Glutamatergic neuron (in vitro differentiated cells): ENCODE measurements around the gene SLC38A4. TPM values are rescaled to one million over a fixed set of nuclear protein-coding genes. Genes with fewer than 3 reads are reported as not detected.

Source experiments
- DNase-seq: peaks from one replicate; pipeline ENCODE4 v3.0.0; 2022
- H3K27ac Mint-ChIP-seq: one replicate; pipeline ENCODE4 v1.8.0; 2020; ENCODE audit warnings: mild to moderate bottlenecking, mixed read lengths, inconsistent platforms; ENCODE audit not compliant: unreplicated experiment
- H3K27me3 Mint-ChIP-seq: one replicate; pipeline ENCODE4 v1.8.0; 2020; ENCODE audit warnings: mild to moderate bottlenecking, moderate library complexity, mixed read lengths, inconsistent platforms; ENCODE audit not compliant: unreplicated experiment
- H3K36me3 Mint-ChIP-seq: one replicate; pipeline ENCODE4 v1.8.0; 2020; ENCODE audit warnings: mild to moderate bottlenecking, mixed read lengths, inconsistent platforms; ENCODE audit not compliant: unreplicated experiment
- H3K4me1 Mint-ChIP-seq: one replicate; pipeline ENCODE4 v1.8.0; 2020; ENCODE audit warnings: mild to moderate bottlenecking, low read depth, mixed read lengths, inconsistent platforms; ENCODE audit not compliant: unreplicated experiment
- H3K4me3 Mint-ChIP-seq: one replicate; pipeline ENCODE4 v1.8.0; 2020; ENCODE audit warnings: mild to moderate bottlenecking, mixed read lengths, inconsistent platforms; ENCODE audit not compliant: unreplicated experiment
- H3K9me3 Mint-ChIP-seq: one replicate; pipeline ENCODE4 v1.8.0; 2020; ENCODE audit warnings: mild to moderate bottlenecking, moderate library complexity, mixed read lengths, inconsistent platforms; ENCODE audit not compliant: unreplicated experiment
- CTCF ChIP-seq: fragments of 200-600 bp; sonication (generic); IDR thresholded peaks from one replicate; pipeline ENCODE4 v1.5.0; 2021; ENCODE audit not compliant: partially characterized antibody, unreplicated experiment
- total RNA-seq: library from RNA; stranded (reverse); fragmentation: NEBNext Ultra II Directional; extraction: Animal tissue kit (Norgen Biotek cat#: 25700); gene quantifications from one replicate; pipeline ENCODE4 v1.2.1, GENCODE V29; 2021; ENCODE audit not compliant: unreplicated experiment

Gene SLC38A4
- total RNA-seq, 1 donor from 2014 or later = 0.98 TPM

GRCh38 chr12:46788072-46788887 is 37.5 kb downstream of the SLC38A4 start:
- Mint-ChIP-seq H3K27me3 (no peaks in the 10 kb centered on the region), H3K4me3 (no peak overlapping the region), H3K4me1 (peaks cover 3% of the 10 kb centered on the region), H3K36me3 (no peaks in the 10 kb centered on the region), H3K27ac (no peak overlapping the region), H3K9me3 (peaks cover 3% of the 10 kb centered on the region)
- no peak for TF ChIP-seq CTCF
- no peak for DNase-seq

- H3K27ac Mint-ChIP-seq = no peak overlapping the region
- DNase-seq = no peak
- no peak for TF ChIP-seq CTCF
- H3K27me3 Mint-ChIP-seq = no peaks in the 10 kb centered on the region
- peaks cover 3% of the 10 kb centered on the region for H3K9me3 Mint-ChIP-seq
- H3K36me3 Mint-ChIP-seq = no peaks in the 10 kb centered on the region
- H3K4me1 Mint-ChIP-seq = peaks cover 3% of the 10 kb centered on the region
- no peak overlapping the region for H3K4me3 Mint-ChIP-seq
These were observed 38.2 kb downstream of the SLC38A4 start for GRCh38 chr12:46787496-46788055.

- no peak overlapping the region for H3K27ac Mint-ChIP-seq
- peaks cover 3% of the 10 kb centered on the region for H3K9me3 Mint-ChIP-seq
- no peak for DNase-seq
- peaks cover 3% of the 10 kb centered on the region for H3K4me1 Mint-ChIP-seq
- no peaks in the 10 kb centered on the region for H3K36me3 Mint-ChIP-seq
- TF ChIP-seq CTCF = no peak
- no peak overlapping the region for H3K4me3 Mint-ChIP-seq
- no peaks in the 10 kb centered on the region for H3K27me3 Mint-ChIP-seq
These were observed 39.0 kb downstream of the SLC38A4 start for GRCh38 chr12:46786774-46787173.

- no peaks in the 10 kb centered on the region for H3K27me3 Mint-ChIP-seq
- DNase-seq = no peak
- H3K27ac Mint-ChIP-seq = no peak overlapping the region
- H3K4me3 Mint-ChIP-seq = no peak overlapping the region
- H3K9me3 Mint-ChIP-seq = peaks cover 3% of the 10 kb centered on the region
- TF ChIP-seq CTCF = no peak
- no peaks in the 10 kb centered on the region for H3K36me3 Mint-ChIP-seq
- H3K4me1 Mint-ChIP-seq = peaks cover 6% of the 10 kb centered on the region
These were observed 40.4 kb downstream of the SLC38A4 start for GRCh38 chr12:46785382-46785781.

- Mint-ChIP-seq H3K27ac (no peak overlapping the region), H3K36me3 (no peaks in the 10 kb centered on the region)
These were observed 41.9 kb downstream of the SLC38A4 start for GRCh38 chr12:46783871-46784270.

More at GRCh38 chr12:46783871-46784270, 41.9 kb downstream of the SLC38A4 start:
- H3K4me1 Mint-ChIP-seq = peaks cover 9% of the 10 kb centered on the region
- no peak overlapping the region for H3K4me3 Mint-ChIP-seq
- peaks cover 3% of the 10 kb centered on the region for H3K9me3 Mint-ChIP-seq
- no peak for TF ChIP-seq CTCF
- H3K27me3 Mint-ChIP-seq = no peaks in the 10 kb centered on the region
- DNase-seq = no peak
